Heart left ventricle (tissue), 13 donors: ENCODE data around the gene ORC4.

ENCODE experiments used
- CTCF ChIP-seq, 12 donors: fragments of 200-600 bp; sonication (generic) in 4 of 12; IDR thresholded peaks; one replicate each; pipeline versions ENCODE4 v1.5.0 to v1.8.0; 2018 to 2022; ENCODE audit warnings: antibody characterized with exemption in 12 of 12, mild to moderate bottlenecking in 5 of 12
- POLR2A ChIP-seq, 2 donors: fragments of 450-650 bp; IDR thresholded peaks; one replicate each; pipeline ENCODE4 v1.6.1; 2017; ENCODE audit warnings: antibody characterized with exemption in 2 of 2, mild to moderate bottlenecking in 2 of 2, moderate library complexity in 2 of 2
- donor health status: ischemic (EF 13 %, LVEDD 7.1; RV severe dilation, severe dysfunction).
- donor health status: DM: no; HTN: yes; CAD: no.
- donor health status: DM: no; HTN: no; CAD: no.
- donor health status: ischemic (EF 25% LVEDD 6.9; RV normal size, moderate dysfunction).
- donor health status: ischemic (EF 25% LVEDD 5.7; RV mildly dilated, moderate dysfunction).
- donor health status: ischemic (EF 35%, LVEDD 5.7; RV mildly dilated, moderate dysfunction).
- donor health status: nonischemic (EF 11% LVEDD 7.7; RV severe dilation, severe dysfunction).
- donor health status: DM: yes; HTN: yes; CAD: no.
- donor health status: PGD.
- donor health status: ischemic (EF 29% LVEDD 5.4; RV normal size, mild dysfunction).
- donor health status: nonischemic (EF 23%, LVEDD 6.1; RV moderate dilation, normal function).

DNA sequence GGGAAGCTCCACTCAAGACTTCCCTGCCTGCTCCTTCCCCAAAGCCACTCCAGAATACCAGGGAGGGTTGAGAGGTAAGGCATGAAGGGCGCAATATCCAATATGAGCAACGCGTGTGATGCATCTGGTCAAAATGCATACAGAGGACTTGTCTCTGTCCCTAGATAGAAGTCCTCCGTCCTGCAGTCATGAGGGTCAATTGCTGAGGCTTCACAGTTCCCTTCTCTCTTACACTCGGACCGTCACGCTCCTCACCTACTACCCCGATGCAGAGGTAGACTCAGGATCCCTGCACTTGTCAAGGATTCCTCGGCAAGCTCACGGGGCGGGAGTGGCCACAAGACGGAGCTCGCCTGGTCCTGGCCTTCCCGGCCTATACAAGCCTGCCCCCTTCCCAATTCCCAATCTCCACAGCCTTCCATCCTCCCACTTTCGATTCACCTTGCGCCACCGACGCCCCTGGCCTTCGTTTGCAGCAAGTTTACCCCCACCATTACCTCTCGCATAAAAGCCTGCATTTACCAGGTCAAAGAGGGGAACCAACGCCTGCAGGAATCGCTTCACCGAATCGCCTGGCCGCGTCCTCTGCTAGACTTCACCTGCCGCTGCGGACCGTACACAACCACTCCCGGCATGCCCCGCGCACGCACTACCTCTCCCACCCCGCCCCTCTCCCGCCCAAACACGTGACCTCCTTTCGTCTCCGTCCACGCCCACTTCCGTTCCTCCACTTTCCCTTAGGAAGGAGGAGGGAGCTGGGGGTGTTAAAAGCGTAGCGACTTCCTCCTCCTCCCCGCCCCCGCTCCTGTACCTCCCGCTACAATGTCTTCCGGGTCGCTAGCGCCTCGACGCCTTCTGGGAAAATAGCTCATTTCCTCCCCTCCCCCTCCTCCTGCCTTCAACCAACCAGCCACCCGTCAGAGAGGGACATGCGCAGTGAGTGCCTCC is at the start of gene ORC4:
- TF ChIP-seq CTCF (IDR thresholded peaks at IDR 0.05) (peak in 10 of 12 donors; percentile 3 to 57 (median 34)), POLR2A (IDR thresholded peaks at IDR 0.05) (peak in 1 of 2 donors; percentile 54)
